GM12878 (cell line): ENCODE data around the gene WNT9A. TPM values are rescaled to one million over a fixed set of nuclear protein-coding genes. Genes with fewer than 3 reads are reported as not detected.

Experiments used
- ATAC-seq: fragments of 200-7000 bp; cut with Tn5 transposase; 3 replicates; pipeline ENCODE4 v1.9.1; 2020; ENCODE audit warnings: mild to moderate bottlenecking, moderate library complexity
- BruUV-seq: library from RNA; stranded (reverse); fragments of 400-500 nt; replicated peaks from 2 replicates; lab custom pipeline; 2021; lab: Mats Ljungman, UMichigan
- CTCF ChIA-PET: fragments of 300-600 bp; sonication (Branson Sonifier 250); formaldehyde crosslinking; extraction: SDS; loops from one replicate; lab custom pipeline; 2021; ENCODE audit warnings: inconsistent platforms; lab: Yijun Ruan, JAX
- POLR2A ChIA-PET: fragments of 350-600 bp; formaldehyde crosslinking; extraction: SDS; loops from one replicate; lab custom pipeline; 2021; ENCODE audit warnings: inconsistent platforms; lab: Charles Lee
- RAD21 ChIA-PET: fragments of 300-600 bp; sonication (Branson Sonifier 250); formaldehyde crosslinking; loops from one replicate; lab custom pipeline; 2023; ENCODE audit warnings: antibody characterized with exemption; ENCODE audit not compliant: unreplicated experiment; lab: Charles Lee
- SMC1A ChIA-PET: fragments of 300-600 bp; sonication (Branson Sonifier 250); formaldehyde crosslinking; loops from one replicate; lab custom pipeline; 2023; ENCODE audit not compliant: unreplicated experiment, uncharacterized antibody; lab: Charles Lee
- DNase-seq: peaks from one replicate; pipeline ENCODE4 v3.0.0-alpha.2; 2011; ENCODE audit warnings: low read depth, low spot score
- FAIRE-seq: peaks from 3 replicates; lab custom pipeline; 2011; peaks lifted over from hg19 to GRCh38; lab: Jason Lieb, UNC
- H2AFZ ChIP-seq: 2 replicates; pipeline ENCODE4 v1.6.0; 2011; ENCODE audit warnings: low read depth, low read length, control low read depth; ENCODE audit not compliant: control insufficient read depth
- H3K27ac ChIP-seq: 2 replicates; pipeline ENCODE4 v1.5.1; 2011; ENCODE audit warnings: control low read depth; ENCODE audit not compliant: control insufficient read depth, insufficient read depth
- H3K27me3 ChIP-seq, 2 experiments: replicated peaks in 1 of 2; 2 replicates each; pipeline versions ENCODE4 v1.6.0 to v1.6.1; 2011; ENCODE audit warnings: low read length in 1 of 2; ENCODE audit not compliant: control insufficient read depth in 2 of 2, insufficient read depth in 2 of 2
- H3K36me3 ChIP-seq, 2 experiments: 2 replicates each; pipeline ENCODE4 v1.5.1; 2011; ENCODE audit warnings: low read length in 1 of 2; ENCODE audit not compliant: control insufficient read depth in 2 of 2, insufficient read depth in 2 of 2
- H3K4me1 ChIP-seq: 2 replicates; pipeline ENCODE4 v1.6.1; 2011; ENCODE audit warnings: mild to moderate bottlenecking, low read length, moderate library complexity, mixed read lengths; ENCODE audit not compliant: control insufficient read depth, insufficient read depth
- H3K4me2 ChIP-seq: 2 replicates; pipeline ENCODE4 v1.6.0; 2011; ENCODE audit warnings: control low read depth; ENCODE audit not compliant: control insufficient read depth, insufficient read depth
- H3K4me3 ChIP-seq: fragments of 200-600 bp; sonication (generic); 2 replicates; pipeline ENCODE4 v1.5.1; 2016
- H3K79me2 ChIP-seq: 2 replicates; pipeline ENCODE4 v1.6.0; 2011; ENCODE audit warnings: low read length; ENCODE audit not compliant: control insufficient read depth, insufficient read depth
- H3K9ac ChIP-seq: 2 replicates; pipeline ENCODE4 v1.8.0; 2011; ENCODE audit warnings: low read length, control low read depth, mixed read lengths; ENCODE audit not compliant: control insufficient read depth, insufficient read depth
- H3K9me3 ChIP-seq: replicated peaks from 3 replicates; pipeline ENCODE4 v1.5.1; 2011; ENCODE audit warnings: mild to moderate bottlenecking, low read length; ENCODE audit not compliant: control insufficient read depth, insufficient read depth
- H4K20me1 ChIP-seq: 2 replicates; pipeline ENCODE4 v1.6.0; 2011; ENCODE audit not compliant: control insufficient read depth, insufficient read depth
- CHD4 ChIP-seq: fragments of 200-600 bp; sonication (generic); IDR thresholded peaks from 2 replicates; pipeline ENCODE4 v1.6.1; 2016; ENCODE audit warnings: mild to moderate bottlenecking
- E2F8 ChIP-seq: fragments of 450-650 bp; IDR thresholded peaks from 2 replicates; pipeline ENCODE4 v1.6.1; 2018; ENCODE audit warnings: mild to moderate bottlenecking, low read depth, moderate library complexity; ENCODE audit not compliant: partially characterized antibody
- NFXL1 ChIP-seq: fragments of 450-650 bp; IDR thresholded peaks from 2 replicates; pipeline ENCODE4 v1.6.1; 2017; ENCODE audit warnings: antibody characterized with exemption, mild to moderate bottlenecking, borderline replicate concordance
- RBBP5 ChIP-seq: fragments of 200-600 bp; sonication (generic); conservative IDR thresholded peaks from 2 replicates; pipeline ENCODE4 v1.6.1; 2016
- RFX5 ChIP-seq: IDR thresholded peaks from 2 replicates; pipeline ENCODE4 v1.6.1; 2011; ENCODE audit warnings: low read depth, low read length, improper control_type of control experiment
- SMARCA5 ChIP-seq: fragments of 450-650 bp; IDR thresholded peaks from 2 replicates; pipeline ENCODE4 v1.6.1; 2017; ENCODE audit warnings: mild to moderate bottlenecking
- SUPT20H ChIP-seq: IDR thresholded peaks from 2 replicates; pipeline ENCODE4 v1.6.1; 2011; ENCODE audit warnings: low read depth, mild to moderate bottlenecking, low read length, moderate library complexity, borderline replicate concordance; ENCODE audit not compliant: control insufficient read depth
- TAF1 ChIP-seq: IDR thresholded peaks from 2 replicates; pipeline ENCODE4 v1.6.1; 2011; ENCODE audit warnings: mild to moderate bottlenecking, low read depth, low read length, borderline replicate concordance
- ZBED1 ChIP-seq: IDR thresholded peaks from 2 replicates; pipeline ENCODE4 v1.6.1; 2016; ENCODE audit warnings: borderline replicate concordance
- ZZZ3 ChIP-seq: IDR thresholded peaks from 2 replicates; pipeline ENCODE4 v1.6.1; 2011; ENCODE audit warnings: low read depth; ENCODE audit not compliant: control insufficient read depth, insufficient read length
- WGBS: methylation state at CpG from one replicate; pipeline ENCODE4 v1.1.6; 2016; ENCODE audit warnings: low lambda C conversion rate; ENCODE audit not compliant: insufficient replicate concordance, insufficient coverage; ENCODE audit errors: missing lambda C conversion rate; 5-methylcytosine and 5-hydroxymethylcytosine counted together
- in situ Hi-C: fragments of 300-500 bp; cut with MboI; formaldehyde crosslinking; loops from 9 replicates; pipeline ENCODE4 v1.14.3; 2018; ENCODE audit warnings: mixed read lengths
- intact Hi-C: fragments of 100-400 bp; cut with micrococcal nuclease; formaldehyde crosslinking; loops from one replicate; pipeline ENCODE4 v1.14.2; 2022; ENCODE audit not compliant: unreplicated experiment
- polyA plus RNA-seq, 11 experiments: library from polyadenylated mRNA; depleted of rRNA in 4 of 11; unstranded in 6 of 11; stranded (reverse) in 5 of 11; fragments of >200 nt; fragmentation: Nextera tagmentation in 4 of 11; fragmentation: Illumina TruSeq in 1 of 11; extraction: Ambion mirVana in 4 of 11; extraction: Trizol in 1 of 11; gene quantifications; 1 replicate in 1 of 11; 2 replicates in 10 of 11; pipeline versions ENCODE4 v1.2.1 to v1.2.3, GENCODE V29; 2011 to 2016; ENCODE audit warnings: inconsistent platforms in 2 of 11, missing spikeins in 2 of 11, low read depth in 1 of 11
- total RNA-seq, 4 experiments: library from RNA; depleted of rRNA in 3 of 4; stranded (reverse); fragments of >200 nt in 3 of 4; fragmentation: Illumina TruSeq in 1 of 4; extraction: Trizol in 1 of 4; gene quantifications; 2 replicates each; pipeline versions ENCODE4 v1.2.1 to v1.2.3, GENCODE V29; 2013 to 2021

WNT9A gene
- total and polyA plus RNA-seq, 10 of the 15 experiments (the other 5 are each of a cell fraction or from before 2014, with no cell fraction given): not detected

- WGBS: 31% methylated on average over 17 of the region's 17 CpGs
- SMC1A ChIA-PET: no interaction called here
- Histone ChIP-seq H3K36me3 (no peaks in the 10 kb centered on the region), H3K4me3 (no peak overlapping the region), H3K9me3 (no peaks in the 10 kb centered on the region), H3K27ac (no peak overlapping the region), H2AFZ (no peak overlapping the region), H3K4me2 (no peak overlapping the region), H4K20me1 (no peaks in the 10 kb centered on the region; the same call in 1 of the 2 replicates), H3K79me2 (no peaks in the 10 kb centered on the region), H3K27me3 (no peaks in the 10 kb centered on the region; a peak in 2 of 4 replicates), H3K4me1 (no peaks in the 10 kb centered on the region), H3K9ac (no peak overlapping the region)
- POLR2A ChIA-PET: no interaction called here
- DNase-seq: no peak
- ATAC-seq: no peak
- intact Hi-C loops (loop anchor here (10.0 kb wide), 1 partner anchor 396 kb away; no protein-coding TSS in a partner anchor), in situ Hi-C loops (no loop called here)
- FAIRE-seq: no peak
- no TSS peak for BruUV-seq
- CTCF ChIA-PET: no interaction called here
- RAD21 ChIA-PET: no interaction called here
- TF ChIP-seq RFX5 (no peak), TAF1 (no peak), ZZZ3 (no peak), NFXL1 (no peak), RBBP5 (no peak), E2F8 (no peak), CHD4 (no peak), SMARCA5 (no peak), SUPT20H (no peak), ZBED1 (no peak)
Observed at GRCh38 chr1:227940791-227941241, 6.9 kb downstream of the WNT9A start.
